ENCODE measurements around the gene SEMA4D. TPM values are rescaled to one million over a fixed set of nuclear protein-coding genes. Genes with fewer than 3 reads are reported as not detected.

Gene SEMA4D
- total and polyA plus RNA-seq, 12 donors = 2.3 to 51.0 (median 20.2) TPM

DNA sequence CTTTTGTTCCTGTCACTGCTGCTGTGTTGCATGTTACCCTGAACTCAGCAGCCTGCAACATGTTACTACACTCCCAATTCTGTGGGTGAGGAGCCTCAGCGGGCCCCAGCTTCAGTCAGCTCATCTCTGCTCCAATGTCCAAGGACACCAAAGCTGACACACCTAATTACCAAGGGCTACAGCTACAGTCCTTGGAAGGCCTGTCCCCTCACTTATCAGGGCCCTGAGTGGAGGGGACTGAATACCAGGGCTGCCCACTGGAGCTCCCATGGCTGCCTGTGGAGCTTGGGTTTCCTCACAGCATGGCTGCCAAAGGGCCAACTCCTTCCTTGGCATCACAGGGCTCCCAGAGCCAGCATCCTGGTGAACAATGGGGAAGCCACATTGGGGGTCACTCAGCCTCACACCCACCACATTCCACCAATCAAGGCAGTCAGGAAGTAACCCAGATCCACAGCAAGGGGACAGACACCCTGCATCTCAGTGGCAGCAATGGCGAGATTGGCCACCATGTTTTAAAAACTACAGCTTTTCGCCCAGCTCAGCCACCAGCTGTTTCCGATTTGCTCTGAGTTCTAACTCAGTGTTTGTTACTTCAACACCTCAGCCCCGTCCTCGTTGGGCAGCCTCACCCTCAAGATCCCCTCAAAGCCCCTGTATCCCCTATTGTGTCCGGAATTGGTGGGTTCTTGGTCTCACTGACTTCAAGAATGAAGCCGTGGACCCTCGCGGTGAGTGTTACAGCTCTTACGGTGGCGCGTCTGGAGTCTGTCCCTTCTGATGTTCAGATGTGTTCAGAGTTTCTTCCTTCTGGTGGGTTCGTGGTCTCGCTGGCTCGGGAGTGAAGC lies 18.9 kb downstream of the SEMA4D start:
- Histone ChIP-seq H3K4me1 (peaks cover 4 to 77% (median 34%) of the 10 kb centered on the region in 9 donors), H3K27ac (peak overlapping the region in 1 of 10 donors; percentile 67), H3K9me3 (peaks cover 0 to 6% (median 0%) of the 10 kb centered on the region in 11 donors), H3K4me3 (peak overlapping the region in 1 of 10 donors; percentile 30), H3K36me3 (peaks cover 0 to 7% (median 0%) of the 10 kb centered on the region in 9 donors), H3K27me3 (no peaks in the 10 kb centered on the region)
- intact Hi-C loops (cut with DNase I) = no loop called here
- no peak for ATAC-seq
- no peak for DNase-seq
- TF ChIP-seq, protein P1, sequence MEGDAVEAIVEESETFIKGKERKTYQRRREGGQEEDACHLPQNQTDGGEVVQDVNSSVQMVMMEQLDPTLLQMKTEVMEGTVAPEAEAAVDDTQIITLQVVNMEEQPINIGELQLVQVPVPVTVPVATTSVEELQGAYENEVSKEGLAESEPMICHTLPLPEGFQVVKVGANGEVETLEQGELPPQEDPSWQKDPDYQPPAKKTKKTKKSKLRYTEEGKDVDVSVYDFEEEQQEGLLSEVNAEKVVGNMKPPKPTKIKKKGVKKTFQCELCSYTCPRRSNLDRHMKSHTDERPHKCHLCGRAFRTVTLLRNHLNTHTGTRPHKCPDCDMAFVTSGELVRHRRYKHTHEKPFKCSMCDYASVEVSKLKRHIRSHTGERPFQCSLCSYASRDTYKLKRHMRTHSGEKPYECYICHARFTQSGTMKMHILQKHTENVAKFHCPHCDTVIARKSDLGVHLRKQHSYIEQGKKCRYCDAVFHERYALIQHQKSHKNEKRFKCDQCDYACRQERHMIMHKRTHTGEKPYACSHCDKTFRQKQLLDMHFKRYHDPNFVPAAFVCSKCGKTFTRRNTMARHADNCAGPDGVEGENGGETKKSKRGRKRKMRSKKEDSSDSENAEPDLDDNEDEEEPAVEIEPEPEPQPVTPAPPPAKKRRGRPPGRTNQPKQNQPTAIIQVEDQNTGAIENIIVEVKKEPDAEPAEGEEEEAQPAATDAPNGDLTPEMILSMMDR (IDR thresholded peaks at IDR 0.05) = no peak
- 96% methylated on average over 14 to 16 of the region's 16 CpGs for WGBS, 2 donors

DNA sequence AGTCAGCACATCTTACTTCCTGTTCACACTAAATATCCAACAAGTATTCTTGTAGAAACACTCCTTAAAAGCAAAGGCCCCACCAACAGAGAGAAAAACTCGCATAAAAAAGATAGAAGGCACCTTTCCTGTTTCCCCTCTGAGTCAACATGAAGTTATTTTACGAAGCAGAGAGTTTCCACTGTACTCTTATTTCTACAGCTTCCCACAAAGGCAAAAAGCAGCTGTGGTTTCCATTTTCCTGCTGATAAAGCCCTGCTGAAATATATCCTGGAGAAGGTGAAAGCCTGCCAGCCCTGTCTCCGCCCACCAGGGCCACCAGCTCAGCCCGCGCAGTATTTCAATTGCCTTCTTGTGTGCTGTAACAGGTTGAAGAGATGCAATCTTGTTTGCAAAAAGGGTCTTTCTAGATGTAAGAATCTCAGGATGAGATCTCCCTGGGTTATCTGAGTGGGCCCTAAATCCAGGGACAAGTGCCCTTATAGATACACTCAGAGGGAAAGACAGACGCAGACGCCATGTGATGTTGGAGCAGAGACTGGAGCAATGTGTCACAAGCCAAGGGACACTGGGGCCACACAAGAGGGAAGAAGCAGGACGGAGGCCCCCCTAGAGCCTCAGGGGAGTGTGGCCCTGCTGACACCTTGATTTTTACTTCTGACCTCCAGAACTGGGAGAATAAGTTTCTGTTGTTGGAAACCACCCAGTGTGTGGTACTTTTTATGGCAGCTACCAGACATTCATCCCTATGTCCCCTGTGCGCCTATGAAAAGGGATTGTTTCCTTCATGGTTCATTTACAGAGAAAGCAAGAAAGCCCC lies 19.9 kb downstream of the SEMA4D start:
- intact Hi-C loops (cut with DNase I) = no loop called here
- Histone ChIP-seq H3K9me3 (peaks cover 0 to 6% (median 0%) of the 10 kb centered on the region in 11 donors), H3K27me3 (no peaks in the 10 kb centered on the region), H3K4me3 (peak overlapping the region in 1 of 10 donors; percentile 30), H3K4me1 (peaks cover 4 to 67% (median 23%) of the 10 kb centered on the region in 9 donors), H3K27ac (peak overlapping the region in 3 of 10 donors; percentile 33 to 67 (median 35)), H3K36me3 (peaks cover 0 to 7% (median 0%) of the 10 kb centered on the region in 9 donors)
- DNase-seq = peak in 1 of 2 donors; percentile 51
- peak in 7 of 8 donors; percentile 57 to 80 (median 75) for ATAC-seq
- TF ChIP-seq, protein P1 (IDR thresholded peaks at IDR 0.05) = no peak
- 60% methylated on average over 9 of the region's 9 CpGs for WGBS, 2 donors

DNA sequence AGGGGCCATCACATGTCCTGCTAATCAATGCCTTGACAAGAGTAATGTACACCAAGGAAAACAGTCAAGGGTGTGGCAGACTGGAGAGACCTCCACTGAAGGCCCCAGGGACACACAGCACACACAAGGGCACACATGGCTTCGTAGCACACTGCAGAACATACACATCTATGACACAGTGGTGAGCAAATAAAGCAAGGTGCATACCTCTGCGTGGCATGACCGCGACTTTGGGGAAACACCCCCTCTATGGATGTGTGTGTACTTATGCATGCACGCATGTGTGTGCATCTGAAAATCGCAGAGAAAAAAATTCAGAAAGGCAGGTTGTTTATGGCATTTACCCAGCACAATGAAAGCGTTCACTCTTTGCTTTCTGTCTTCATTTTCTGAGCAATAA lies 20.5 kb downstream of the SEMA4D start:
- intact Hi-C loops (cut with DNase I) = no loop called here
- TF ChIP-seq, protein P1 (IDR thresholded peaks at IDR 0.05) = no peak
- Histone ChIP-seq H3K27ac (peak overlapping the region in 3 of 10 donors; percentile 33 to 67 (median 35)), H3K9me3 (peaks cover 0 to 6% (median 0%) of the 10 kb centered on the region in 11 donors), H3K4me1 (peaks cover 4 to 60% (median 22%) of the 10 kb centered on the region in 9 donors), H3K36me3 (peaks cover 0 to 7% (median 0%) of the 10 kb centered on the region in 9 donors), H3K4me3 (peak overlapping the region in 1 of 10 donors; percentile 30), H3K27me3 (no peaks in the 10 kb centered on the region)
- peak in 1 of 8 donors; percentile 26 for ATAC-seq
- no peak for DNase-seq
- WGBS, 2 donors = 70 to 75% methylated on average over 7 of the region's 7 CpGs

DNA sequence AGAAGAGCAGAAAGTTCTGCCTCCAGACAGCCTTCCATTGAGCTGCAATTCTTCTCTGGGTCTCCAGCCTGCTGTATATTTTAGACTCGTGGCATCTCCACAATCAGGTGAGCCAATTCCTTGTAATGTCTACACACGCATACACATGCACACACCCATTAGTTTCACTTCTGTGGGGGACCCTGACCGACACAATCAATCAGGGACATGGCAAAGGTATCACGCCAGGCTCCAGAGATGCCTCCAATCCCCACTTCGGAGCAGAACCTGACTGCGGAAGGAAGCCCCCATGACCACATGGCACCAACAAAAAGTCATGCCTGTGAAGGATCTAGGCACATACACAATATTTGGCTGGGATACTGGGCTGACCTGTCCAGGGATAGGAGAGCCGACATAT lies 21.4 kb downstream of the SEMA4D start:
- TF ChIP-seq, protein P1 (IDR thresholded peaks at IDR 0.05) = no peak
- DNase-seq (no peak), ATAC-seq (no peak)
- WGBS, 2 donors = 90 to 91% methylated on average over 7 of the region's 7 CpGs
- Histone ChIP-seq H3K9me3 (peaks cover 0 to 6% (median 0%) of the 10 kb centered on the region in 11 donors), H3K4me3 (no peak overlapping the region), H3K27ac (peak overlapping the region in 1 of 10 donors; percentile 5), H3K27me3 (no peaks in the 10 kb centered on the region), H3K4me1 (peaks cover 4 to 52% (median 21%) of the 10 kb centered on the region in 9 donors), H3K36me3 (peaks cover 0 to 7% (median 0%) of the 10 kb centered on the region in 9 donors)
- intact Hi-C loops (cut with DNase I) = no loop called here

All from heart right ventricle (tissue), 16 donors.